Smooth muscle cell of the brain vasculature (primary cell): ENCODE data around the gene CNTNAP2.

ENCODE experiments used
- DNase-seq: peaks from one replicate; pipeline ENCODE4 v3.0.0-alpha.2; 2012; ENCODE audit warnings: low read depth, low spot score

Gene CNTNAP2

DNA sequence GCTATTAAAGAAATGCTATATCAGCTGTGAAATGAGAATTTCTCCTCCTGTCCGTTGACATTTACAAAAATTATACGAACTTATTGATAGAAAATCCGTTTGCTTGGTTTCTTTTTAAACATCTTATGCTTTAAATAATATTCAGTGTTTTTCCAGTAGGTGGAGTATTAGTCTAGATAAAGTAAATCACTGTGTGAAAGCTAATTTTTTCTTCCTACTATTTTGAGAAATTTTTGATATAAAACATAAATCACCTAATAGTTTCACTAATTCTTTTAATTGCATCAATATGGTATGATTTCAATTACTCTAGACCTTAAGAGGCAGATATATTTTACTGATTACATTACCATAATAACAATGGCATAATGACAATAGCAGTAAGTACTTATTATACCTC, 2138.7 kb downstream of the CNTNAP2 start:
- DNase-seq: no peak

DNA sequence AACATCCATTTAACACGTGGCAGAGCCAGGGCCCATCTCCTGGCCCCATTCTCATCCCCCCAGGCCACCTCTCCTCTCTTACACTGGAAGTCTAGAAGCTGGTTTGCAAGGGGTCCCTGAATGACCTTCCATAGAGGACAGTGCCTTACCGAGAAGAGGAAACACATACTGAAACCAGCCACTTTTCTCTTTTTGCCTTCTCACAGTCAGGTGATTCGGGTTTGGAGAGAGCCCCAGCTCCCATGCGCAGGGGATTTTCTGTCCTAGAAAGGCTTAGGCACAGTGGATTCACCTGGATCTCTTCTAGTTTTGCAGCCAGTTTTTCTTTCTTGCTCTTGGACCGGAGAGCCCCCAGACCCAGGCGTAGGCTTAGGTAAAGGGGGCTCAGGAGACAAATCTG, 2139.8 kb downstream of the CNTNAP2 start:
- DNase-seq: no peak

DNA sequence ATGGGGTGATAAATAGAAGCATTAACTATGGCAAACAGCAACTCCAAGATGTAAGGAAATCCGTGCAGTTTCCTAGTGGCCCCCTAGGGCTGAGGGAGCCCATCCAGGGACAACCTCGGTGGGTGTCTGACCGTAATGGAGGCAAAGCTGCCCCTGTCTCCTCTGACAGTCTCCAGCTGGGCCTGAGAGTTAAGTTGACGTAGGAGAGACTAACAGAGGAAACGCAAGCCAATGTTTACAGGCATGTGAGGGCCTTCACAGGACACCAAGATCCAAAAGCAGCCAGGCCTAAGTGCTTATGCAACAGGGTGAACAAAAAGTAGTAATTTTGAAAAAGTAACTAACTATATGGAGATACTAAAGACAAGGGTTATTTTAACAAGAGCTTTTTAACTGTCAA, 2144.0 kb downstream of the CNTNAP2 start:
- DNase-seq: no peak

DNA sequence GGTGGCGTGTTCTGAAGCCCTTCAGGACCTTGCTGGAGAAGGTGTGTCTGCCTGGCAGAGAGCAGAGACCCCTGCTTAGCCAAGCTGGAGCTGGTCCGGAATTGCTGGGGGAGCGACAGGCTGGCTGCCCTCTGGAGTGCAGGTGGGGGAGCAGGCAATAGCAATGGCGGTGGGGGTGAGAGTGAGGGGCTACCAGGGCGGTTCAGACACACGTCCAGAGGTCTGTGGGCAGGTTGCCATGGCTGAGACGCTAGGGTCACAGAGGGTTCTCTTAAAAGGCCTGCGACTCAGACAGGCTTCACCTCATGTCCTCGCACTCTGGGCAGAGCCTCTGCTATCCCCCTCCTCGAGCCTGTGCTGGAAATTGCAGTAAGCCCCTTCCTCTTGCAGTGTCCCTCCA, 2144.9 kb downstream of the CNTNAP2 start:
- DNase-seq: no peak

DNA sequence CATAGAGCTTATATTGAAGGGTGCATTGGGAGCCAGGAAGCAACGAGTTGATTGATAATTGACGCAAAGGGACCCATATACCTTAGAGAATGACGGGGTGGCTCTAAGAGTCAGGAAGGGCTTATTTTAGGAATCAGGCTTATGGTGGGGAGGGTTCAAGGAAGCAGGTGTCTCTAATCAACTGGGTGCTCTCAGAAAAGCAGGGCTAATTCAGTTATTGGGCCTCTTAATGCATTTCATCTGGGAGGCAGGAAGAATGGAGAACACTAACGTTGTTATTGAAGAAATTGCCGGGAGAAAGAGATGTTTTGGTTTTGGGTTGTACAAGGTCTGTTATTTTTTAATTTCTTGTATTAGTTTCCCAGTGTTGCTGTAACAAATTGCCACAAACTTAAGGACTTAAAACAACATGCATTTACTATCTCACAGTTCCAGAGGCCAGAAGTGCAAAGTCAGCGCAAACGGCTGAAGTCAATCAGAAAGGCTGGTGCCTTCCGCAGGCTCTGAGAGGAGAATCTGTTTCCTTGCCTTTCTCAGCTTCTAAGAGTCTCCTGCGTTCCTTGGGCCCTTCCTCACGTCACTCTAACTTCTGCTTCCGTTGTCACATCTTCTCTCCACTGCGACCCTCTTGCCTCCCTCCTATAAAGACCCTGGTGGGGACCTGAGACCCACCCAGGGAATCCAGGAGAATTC, 2145.5 kb downstream of the CNTNAP2 start:
- DNase-seq: no peak

GRCh38 chr7:148262721-148263229, 2146.2 kb downstream of the CNTNAP2 start:
- DNase-seq: no peak

- no peak for DNase-seq
Observed at GRCh38 chr7:148264933-148265557, 2148.4 kb downstream of the CNTNAP2 start.

- DNase-seq: no peak
Observed at GRCh38 chr7:148265896-148266295, 2149.3 kb downstream of the CNTNAP2 start.

DNA sequence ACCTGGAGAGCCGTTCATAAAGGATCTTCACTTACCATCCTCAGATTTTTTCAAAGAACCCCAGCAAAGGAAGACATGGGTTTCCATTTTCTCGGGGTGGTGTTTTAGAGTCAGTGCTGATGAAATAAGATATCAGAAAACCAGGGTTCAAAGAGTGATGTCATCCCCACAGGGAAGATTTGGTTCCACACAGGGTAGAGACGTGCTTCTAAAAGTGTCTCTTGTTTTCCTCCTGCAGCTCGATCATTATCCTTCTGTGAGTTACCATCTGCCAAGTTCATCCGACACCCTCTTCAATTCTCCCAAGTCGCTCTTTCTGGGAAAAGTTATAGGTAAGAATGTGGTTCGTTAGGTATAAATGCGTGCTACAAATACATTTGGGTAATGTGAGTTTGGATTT, 2150.2 kb downstream of the CNTNAP2 start:
- DNase-seq: no peak

- DNase-seq: no peak
Observed at GRCh38 chr7:148270576-148270975, 2154.0 kb downstream of the CNTNAP2 start.

GRCh38 chr7:148274118-148274517, 2157.5 kb downstream of the CNTNAP2 start:
- DNase-seq: no peak

DNA sequence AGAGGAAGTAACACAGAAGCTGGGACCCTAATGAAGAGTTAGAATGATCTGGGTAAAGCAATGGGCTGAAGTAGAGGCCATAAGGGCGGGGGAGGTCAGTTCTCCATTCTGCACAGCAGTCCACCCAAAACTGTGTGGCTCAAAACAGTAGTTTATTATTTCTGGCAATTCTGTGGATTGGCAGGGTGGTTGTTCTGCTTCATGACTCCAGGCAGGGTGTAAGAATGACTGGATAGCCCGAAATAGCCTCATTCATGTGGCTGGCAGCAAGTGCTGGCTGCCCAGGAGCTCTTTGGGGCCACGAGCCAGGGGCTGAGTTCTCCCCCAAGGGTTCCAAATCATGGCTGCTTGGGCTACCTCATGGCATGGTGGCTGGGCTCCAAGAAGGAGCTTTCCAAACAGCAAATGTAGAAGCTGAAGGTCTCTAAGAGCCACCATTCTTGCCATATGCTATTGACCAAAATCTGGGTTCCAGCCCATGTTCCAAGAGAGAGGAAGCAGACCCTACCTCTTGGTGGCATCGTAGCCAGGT, 2158.8 kb downstream of the CNTNAP2 start:
- DNase-seq: no peak

DNA sequence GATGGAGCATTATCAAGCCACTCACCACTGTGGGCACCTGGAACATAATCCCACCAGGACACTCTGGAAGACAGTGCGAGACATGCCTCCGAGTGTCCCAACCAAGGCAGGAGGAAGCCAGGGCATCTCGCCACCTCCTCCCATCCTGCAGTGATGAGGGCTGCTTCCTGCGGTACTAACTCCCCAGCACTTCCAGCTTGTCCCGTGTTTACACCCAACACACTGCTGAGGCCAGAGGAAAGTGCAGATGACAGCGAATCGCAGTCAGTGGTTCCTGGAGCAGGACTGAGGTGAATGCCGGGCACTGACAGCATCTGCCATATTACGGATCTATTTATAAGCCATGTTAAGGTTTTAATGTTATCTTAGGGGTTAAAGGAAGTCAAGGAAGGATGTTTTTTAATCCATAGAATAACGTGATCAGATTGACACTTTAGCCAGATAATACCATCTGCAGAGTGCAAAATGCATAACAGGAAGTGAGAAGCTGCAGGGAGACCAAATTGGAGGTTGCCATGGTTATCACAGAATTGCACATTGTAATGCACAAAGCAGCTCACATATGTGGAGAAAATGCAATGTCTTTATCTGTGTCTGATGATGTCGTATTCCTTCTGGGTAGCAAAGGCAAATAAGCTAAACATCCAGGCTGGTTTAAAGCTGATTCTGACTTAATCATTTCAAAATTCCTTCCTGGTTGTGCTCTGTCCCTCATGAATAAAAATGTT, 2159.9 kb downstream of the CNTNAP2 start:
- DNase-seq: no peak

DNA sequence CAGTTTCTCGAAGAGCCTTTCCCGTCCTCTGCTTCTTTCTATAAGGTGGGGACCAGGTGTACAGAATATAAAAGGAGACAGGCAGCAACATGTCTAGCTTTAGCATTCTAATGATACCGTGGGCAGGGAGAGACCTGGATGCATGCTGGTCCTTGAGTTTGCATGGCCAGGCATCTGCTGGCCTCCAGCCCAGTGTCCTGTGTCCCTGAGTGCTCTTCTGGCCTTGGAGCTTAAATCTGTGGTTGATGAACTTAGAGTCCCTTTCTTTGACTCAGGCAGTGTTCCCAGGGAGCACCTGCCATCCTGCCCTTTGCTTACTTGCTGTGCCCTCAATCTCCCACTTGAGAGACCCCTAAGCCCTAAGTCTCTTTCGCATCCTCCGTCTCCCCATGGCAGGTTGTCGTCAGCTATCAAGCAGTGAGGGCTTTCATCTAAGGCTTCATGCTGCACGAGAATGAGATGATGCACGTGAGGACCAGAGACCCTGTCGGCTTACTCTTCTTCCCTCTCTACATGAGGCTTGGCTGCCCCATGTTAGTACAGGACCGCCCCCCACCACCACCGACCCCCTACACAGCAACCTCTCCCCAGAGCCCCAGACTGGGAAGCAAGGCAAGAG, 2160.6 kb downstream of the CNTNAP2 start:
- DNase-seq: no peak

- DNase-seq: no peak
Observed at GRCh38 chr7:148286150-148286549, 2169.5 kb downstream of the CNTNAP2 start.

GRCh38 chr7:148287538-148287937, 2170.9 kb downstream of the CNTNAP2 start:
- DNase-seq: no peak

GRCh38 chr7:148288592-148289151, 2172.1 kb downstream of the CNTNAP2 start:
- no peak for DNase-seq

GRCh38 chr7:148289630-148290029, 2173.0 kb downstream of the CNTNAP2 start:
- DNase-seq: no peak

DNA sequence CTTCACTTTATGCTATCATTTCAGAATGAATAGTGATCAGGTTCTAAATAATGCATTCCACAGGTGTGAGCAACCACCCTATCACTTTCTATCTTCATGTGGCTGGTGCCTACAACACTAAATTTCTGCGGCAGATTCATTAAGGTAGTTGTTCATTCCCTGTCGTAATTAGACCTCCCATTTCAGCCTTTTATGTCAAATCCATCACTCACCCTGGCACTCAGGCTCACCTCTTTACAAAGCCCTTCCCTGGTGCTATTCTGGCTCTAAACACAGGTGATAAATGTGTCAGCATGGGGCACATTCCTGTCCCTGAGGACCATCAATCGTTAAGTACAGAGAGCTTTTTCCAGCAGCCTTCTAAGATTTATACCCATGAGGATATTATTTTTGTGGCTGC, 2173.9 kb downstream of the CNTNAP2 start:
- no peak for DNase-seq

DNA sequence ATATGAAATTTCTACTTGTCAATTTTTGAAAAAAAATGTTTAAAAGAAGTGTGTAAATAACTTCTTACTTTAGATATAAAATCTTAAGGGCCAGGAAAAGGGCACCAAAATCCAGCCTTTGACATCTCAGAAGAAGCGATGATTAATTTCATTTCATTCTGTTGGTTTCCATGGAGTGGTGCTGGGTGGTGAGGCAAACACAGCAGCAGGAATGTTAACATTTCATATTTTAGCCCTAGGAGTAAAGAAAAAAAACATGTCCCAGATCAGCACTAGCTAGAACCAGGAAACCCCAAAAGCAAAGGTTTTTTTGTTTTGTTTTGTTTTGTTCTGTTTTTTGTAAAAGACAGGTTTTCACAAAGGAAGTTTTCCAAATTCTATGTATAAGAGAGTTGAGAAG, 2175.2 kb downstream of the CNTNAP2 start:
- no peak for DNase-seq

GRCh38 chr7:148296994-148297644, 2180.5 kb downstream of the CNTNAP2 start:
- no peak for DNase-seq
